ENCODE measurements around the gene POU2F1.
"Not testable (repeated sequence)": the region's sequence is repeated elsewhere in the genome, so short reads cannot be mapped to it uniquely, and the experiment has no call there.

Gene POU2F1

GRCh38 chr1:167274061-167274460 lies 53.4 kb downstream of the POU2F1 start:
- no peak for DNase-seq

DNA sequence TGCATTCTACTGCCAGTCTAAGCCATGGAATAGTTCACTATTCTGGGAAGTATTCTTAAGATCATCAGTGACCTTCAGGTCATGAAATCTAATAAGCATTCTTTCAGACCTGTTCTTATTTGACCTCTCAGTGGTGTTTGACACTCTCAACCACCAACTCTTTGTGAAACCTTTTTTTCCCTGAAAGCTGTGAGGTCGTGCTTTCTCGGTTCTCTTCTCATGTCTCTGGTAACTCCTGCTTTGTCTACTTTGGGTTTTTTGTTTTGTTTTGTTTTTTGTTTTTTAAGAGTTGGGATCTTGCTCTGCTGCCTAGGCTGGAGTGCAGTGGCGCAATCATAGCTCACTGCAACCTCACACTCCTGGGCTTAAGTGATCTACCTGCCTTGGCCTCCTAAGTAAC lies 56.3 kb downstream of the POU2F1 start:
- DNase-seq: no peak

DNA sequence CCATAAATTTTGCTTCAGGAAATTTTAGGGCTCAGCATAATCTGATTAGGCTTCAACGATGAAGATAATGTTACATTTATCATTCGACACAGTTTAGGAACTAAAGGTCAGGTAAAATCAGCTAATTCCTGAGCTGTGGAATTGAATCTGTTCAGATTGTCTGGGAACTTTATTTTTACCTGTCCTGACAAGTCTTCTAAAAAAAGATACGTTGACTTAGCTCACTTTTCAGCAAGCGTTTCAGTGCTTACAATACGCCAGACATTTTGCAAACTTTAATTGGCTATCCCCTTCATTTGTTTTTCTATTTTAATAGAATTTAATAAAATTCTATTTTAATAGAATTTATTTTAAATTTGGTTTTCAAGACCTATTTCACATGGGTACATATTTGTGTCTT lies 57.8 kb downstream of the POU2F1 start:
- DNase-seq: no peak

DNA sequence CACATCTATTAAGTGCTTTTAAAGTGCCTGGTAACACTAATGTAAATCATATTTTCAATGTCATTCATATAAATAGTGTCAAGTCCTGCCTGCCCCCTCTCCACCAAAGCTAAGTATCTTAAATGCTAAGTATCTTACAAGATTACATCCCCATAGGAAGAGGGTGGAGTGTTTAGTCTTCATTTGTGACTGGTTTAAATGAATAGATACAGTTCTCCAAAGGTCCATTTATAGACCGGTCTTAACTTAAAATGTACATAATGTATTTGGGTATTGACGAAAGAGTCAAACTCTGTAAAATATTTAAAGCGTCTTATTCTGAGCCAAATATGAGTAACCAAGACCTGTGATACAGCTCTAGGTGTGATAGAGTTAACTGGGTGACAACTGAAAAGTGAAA lies 60.2 kb downstream of the POU2F1 start:
- DNase-seq: no peak

GRCh38 chr1:167288390-167289074 lies 67.8 kb downstream of the POU2F1 start:
- no peak for DNase-seq

DNA sequence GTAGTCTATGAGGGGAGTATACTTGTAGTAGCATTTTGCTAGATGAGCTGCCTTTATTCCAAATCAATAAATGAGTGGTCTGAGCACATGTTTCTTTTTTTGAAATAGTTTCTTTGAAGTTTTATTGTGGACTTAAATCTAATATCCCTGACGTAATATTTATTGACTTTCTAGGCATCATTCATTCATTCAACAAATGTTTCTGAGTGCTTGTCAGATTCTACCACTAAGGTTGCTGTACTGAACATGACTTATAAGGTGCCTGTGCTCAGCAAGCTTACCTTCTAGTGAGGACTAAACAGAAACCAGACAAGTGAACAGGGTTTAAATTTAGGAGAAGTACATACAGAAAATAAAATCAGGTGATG lies 68.4 kb downstream of the POU2F1 start:
- no peak for DNase-seq

- DNase-seq: no peak
Observed at GRCh38 chr1:167289966-167290365, 69.3 kb downstream of the POU2F1 start.

DNA sequence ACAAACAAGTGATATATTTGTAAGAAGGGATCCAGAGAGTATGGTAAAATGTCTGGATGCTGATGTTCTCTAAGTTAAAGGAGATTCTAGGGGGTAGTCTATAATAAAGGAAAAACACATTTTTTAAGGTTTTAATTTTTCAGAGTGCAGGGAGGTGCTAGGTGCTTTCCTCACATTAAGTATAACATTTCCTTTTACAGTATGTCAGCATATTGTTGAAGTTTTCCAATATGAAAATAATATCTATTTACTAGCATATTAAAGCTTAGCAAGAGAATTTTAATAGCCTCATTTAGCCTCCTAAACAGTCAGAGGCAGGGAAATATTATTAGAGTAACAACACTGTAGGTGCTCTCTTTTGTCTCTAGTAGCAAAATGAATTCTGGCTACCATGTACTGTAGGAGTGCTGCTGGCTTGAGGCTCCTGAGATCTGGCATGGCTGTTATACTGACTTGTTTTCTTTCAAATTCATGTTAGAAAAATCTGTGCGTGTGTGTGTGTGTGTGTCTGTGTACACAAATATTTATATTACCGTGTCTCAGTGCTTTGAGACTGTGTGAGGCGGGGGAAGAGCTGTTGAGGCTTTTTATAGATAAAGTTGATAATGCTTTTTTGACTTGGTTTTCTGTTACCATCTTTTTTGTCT lies 71.0 kb downstream of the POU2F1 start:
- DNase-seq: no peak

- no peak for DNase-seq
Observed at GRCh38 chr1:167292216-167292615, 71.5 kb downstream of the POU2F1 start.

DNA sequence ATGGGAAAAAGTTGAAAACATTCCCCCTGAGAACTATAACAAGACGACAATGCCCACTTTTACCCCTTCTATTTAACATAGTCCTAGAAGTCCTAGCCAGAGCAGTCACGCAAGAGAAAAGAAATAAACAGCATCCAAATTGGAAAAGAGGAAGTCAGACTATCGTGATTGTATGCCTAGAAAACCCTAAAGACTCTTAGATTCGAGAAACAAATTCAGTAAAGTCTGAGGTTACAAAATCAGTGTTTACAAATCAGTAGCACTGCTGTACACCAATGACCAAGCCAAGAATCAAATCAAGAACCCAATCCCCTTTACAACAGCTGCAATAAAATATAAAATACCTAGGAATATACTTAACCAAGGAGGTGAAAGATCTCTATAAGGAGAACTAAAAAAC lies 72.4 kb downstream of the POU2F1 start:
- no peak for DNase-seq

GRCh38 chr1:167294528-167294927 lies 73.8 kb downstream of the POU2F1 start:
- DNase-seq: no peak

- no peak for DNase-seq
Observed at GRCh38 chr1:167297222-167298214, 76.8 kb downstream of the POU2F1 start.

DNA sequence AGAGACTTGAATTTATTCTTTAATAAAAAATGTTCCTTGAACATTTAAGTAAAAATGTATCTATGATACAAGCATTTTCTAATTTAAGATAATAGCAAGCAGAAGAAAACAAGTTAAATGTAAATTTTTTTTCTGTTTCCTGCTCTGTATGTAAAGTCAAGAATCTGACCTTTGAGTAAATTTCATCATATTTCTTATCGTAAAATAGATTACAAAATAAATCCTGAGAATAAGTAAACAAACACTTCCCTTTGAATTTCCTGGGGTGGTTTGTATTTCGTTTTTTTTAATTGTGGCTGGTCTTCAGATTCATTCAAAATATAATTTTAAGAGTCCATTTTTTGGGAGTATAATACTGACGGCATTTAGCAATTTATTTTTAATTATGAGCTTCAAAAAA lies 77.6 kb downstream of the POU2F1 start:
- no peak for DNase-seq

DNA sequence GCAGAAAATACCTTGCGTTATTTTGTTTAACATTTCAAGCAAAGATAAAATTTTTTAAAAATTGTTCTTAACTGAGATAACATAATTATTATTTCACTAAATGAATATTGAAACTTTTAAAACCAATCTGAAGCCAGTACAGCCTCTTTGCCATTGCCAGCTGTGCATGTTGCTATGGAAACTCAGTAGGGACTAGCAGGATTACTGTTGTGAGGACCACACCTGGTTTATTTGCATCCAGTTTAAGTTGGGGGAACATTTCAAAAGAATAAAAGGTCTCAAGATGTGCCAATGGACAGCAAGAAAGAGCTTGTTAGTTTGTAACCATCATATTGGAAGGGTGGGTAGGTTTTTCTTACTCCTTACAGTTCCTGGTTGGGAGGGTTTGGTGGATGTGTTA lies 80.7 kb downstream of the POU2F1 start:
- no peak for DNase-seq

GRCh38 chr1:167304165-167304564 lies 83.5 kb downstream of the POU2F1 start:
- no peak for DNase-seq

DNA sequence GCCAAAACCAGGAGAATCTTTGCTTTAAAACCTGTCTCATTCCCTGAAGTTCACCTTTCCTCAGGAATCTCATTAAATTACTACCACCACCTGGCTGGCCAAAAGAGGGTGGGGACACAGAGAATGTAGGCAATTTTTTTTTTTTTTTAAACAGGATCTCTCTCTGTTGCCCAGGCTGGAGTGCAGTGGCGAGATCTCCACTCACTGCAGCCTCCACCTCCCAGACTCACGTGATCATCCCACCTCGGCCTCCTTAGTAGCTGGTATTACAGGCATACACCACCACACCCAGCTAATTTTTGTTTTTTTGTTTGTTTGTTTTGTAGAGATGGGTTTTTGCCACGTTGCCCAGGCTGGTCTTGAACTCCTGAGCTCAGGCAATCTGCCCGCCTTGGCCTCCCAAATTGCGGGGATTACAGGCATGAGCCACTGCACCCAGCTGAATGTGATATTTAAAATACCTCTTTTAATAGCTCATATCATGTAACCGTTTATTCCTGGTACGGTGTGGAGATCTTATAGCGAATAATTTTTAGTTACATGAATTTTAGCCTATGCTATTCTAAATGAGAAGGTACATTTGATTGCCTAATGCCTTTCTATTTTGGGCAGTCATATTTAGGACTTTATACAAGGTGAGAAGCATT lies 84.5 kb downstream of the POU2F1 start:
- DNase-seq: no peak

DNA sequence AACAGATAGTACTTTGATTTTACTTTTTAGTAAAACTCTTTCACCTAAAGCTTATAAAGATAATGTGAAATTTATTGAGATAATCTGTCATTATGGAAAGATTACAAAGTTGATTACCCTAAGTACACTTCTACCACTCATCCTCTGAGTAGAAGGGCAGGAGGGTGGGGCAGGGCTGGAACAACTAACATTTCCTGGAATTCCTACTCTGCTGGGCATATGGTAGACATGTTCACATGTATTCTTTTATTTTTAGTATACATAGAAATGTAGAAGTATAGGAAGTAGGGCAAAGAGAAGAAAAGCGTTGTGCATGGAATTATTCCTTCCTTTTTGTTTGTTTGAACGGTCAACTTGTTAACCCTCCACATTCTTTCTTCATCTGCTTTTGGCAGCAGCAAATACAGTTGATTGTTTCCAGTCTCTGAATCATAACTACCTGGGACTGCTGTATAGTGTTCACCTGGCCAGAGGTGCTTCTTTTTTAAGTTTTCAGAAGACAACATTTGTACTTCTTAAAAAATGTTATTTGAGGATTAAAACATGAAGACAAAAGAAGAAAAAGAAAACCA lies 85.1 kb downstream of the POU2F1 start:
- DNase-seq: no peak

DNA sequence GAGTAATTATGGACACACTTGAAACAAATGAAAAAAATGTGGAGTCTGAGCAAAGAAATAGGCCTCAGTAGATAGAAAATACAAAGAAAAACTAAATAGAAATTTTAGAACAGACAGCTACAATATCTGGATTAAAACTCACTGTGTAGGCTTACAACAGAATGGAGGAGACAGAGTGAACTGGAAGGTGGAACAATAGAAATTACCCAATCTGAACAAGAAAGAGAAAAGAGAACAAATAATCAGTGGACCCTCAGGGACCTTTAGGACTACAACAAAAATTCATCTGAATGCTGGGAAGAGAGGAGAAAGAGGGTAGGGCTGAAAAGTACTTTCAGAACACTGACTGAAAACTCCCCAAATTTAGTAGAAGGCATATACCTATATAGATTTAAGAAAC lies 90.0 kb downstream of the POU2F1 start:
- DNase-seq: no peak

GRCh38 chr1:167312871-167313270 lies 92.2 kb downstream of the POU2F1 start:
- no peak for DNase-seq

- no peak for DNase-seq
Observed at GRCh38 chr1:167314671-167315070, 94.0 kb downstream of the POU2F1 start.

GRCh38 chr1:167317463-167317862 lies 96.8 kb downstream of the POU2F1 start:
- DNase-seq: no peak

GRCh38 chr1:167319206-167319605 lies 98.5 kb downstream of the POU2F1 start:
- DNase-seq: not testable (repeated sequence)

GRCh38 chr1:167322483-167322882 lies 101.8 kb downstream of the POU2F1 start:
- no peak for DNase-seq

Data from NCI-H1694 (cell line).